Measurements from ENCODE around the gene MYO3B.
"Not testable (repeated sequence)": the region's sequence is repeated elsewhere in the genome, so short reads cannot be mapped to it uniquely, and the experiment has no call there.

DNA sequence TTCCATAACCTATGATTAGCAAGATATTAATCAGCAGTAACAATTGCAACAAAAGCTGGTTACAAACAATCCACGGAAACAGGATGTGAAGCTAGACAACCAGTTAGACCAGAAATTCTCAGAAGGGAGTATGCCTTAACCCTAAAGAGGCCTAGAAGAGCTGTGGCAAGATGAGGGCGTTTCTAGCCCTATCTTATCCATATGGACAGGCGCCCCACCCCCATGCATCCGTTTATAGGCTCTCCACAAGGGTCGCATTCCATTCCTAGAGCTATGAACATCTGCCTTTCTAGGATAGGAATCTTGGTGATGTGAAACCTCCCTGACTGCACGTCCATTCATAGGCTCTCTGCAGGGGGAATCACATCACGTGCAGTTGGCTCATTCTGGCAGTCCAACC is 441.0 kb downstream of the MYO3B start:
- TF ChIP-seq, protein P1, sequence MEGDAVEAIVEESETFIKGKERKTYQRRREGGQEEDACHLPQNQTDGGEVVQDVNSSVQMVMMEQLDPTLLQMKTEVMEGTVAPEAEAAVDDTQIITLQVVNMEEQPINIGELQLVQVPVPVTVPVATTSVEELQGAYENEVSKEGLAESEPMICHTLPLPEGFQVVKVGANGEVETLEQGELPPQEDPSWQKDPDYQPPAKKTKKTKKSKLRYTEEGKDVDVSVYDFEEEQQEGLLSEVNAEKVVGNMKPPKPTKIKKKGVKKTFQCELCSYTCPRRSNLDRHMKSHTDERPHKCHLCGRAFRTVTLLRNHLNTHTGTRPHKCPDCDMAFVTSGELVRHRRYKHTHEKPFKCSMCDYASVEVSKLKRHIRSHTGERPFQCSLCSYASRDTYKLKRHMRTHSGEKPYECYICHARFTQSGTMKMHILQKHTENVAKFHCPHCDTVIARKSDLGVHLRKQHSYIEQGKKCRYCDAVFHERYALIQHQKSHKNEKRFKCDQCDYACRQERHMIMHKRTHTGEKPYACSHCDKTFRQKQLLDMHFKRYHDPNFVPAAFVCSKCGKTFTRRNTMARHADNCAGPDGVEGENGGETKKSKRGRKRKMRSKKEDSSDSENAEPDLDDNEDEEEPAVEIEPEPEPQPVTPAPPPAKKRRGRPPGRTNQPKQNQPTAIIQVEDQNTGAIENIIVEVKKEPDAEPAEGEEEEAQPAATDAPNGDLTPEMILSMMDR (IDR thresholded peaks at IDR 0.05; ENCODE audit: control extremely low read depth in 1 of 3, insufficient read depth in 1 of 3, low read depth in 1 of 3, low read length in 3 of 3), result not testable (repeated sequence)
- TF ChIP-seq SIX5 (IDR thresholded peaks at IDR 0.05; ENCODE audit: low read depth, low read length); SIN3A (conservative IDR thresholded peaks at IDR 0.05 in 1 of 2, IDR thresholded peaks at IDR 0.05 in 1 of 2; ENCODE audit: low read depth in 1 of 2, low read length in 2 of 2); YY1 (IDR thresholded peaks at IDR 0.05; ENCODE audit: low read depth, low read length); SAP30 (IDR thresholded peaks at IDR 0.05; ENCODE audit: insufficient read depth, insufficient replicate concordance, low read length); POLR2AphosphoS5 (IDR thresholded peaks at IDR 0.05; ENCODE audit: low read depth, low read length): not testable (repeated sequence)
- TF ChIP-seq, protein P2, sequence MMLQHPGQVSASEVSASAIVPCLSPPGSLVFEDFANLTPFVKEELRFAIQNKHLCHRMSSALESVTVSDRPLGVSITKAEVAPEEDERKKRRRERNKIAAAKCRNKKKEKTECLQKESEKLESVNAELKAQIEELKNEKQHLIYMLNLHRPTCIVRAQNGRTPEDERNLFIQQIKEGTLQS (IDR thresholded peaks at IDR 0.05; ENCODE audit: insufficient read depth, low read depth, low read length), result not testable (repeated sequence)
- TF ChIP-seq, protein P3, sequence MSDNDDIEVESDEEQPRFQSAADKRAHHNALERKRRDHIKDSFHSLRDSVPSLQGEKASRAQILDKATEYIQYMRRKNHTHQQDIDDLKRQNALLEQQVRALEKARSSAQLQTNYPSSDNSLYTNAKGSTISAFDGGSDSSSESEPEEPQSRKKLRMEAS (IDR thresholded peaks at IDR 0.05), result not testable (repeated sequence)
